Esophagus muscularis mucosa (tissue), 3 donors: Measurements from ENCODE around the gene PRSS1.

ENCODE experiments used
- POLR2A ChIP-seq: fragments of 450-650 bp; IDR thresholded peaks from one replicate; pipeline ENCODE4 v1.6.1; 2017; ENCODE audit warnings: antibody characterized with exemption, moderate library complexity, mild to moderate bottlenecking, low read depth
- TF ChIP-seq, protein P1 (sequence below), 3 experiments: fragments of 200-600 bp in 2 of 3; fragments of 450-650 bp in 1 of 3; sonication (generic) in 2 of 3; IDR thresholded peaks; one replicate each; pipeline ENCODE4 v1.5.1; 2017 to 2019; ENCODE audit warnings: antibody characterized with exemption in 3 of 3, mild to moderate bottlenecking in 2 of 3, moderate library complexity in 1 of 3

DNA sequence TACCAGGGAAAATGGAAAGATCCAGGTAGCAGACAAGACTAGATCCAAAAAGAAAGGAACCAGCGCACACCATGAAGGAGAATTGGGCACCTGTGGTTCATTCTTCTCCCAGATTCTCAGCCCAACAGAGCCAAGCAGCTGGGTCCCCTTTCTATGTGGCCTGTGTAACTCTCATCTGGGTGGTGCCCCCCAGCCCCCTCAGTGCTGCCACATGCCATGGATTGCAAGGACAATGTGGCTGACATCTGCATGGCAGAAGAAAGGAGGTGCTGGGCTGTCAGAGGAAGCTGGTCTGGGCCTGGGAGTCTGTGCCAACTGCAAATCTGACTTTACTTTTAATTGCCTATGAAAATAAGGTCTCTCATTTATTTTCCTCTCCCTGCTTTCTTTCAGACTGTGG lies 42.9 kb downstream of the PRSS1 start:
- TF ChIP-seq, protein P1, sequence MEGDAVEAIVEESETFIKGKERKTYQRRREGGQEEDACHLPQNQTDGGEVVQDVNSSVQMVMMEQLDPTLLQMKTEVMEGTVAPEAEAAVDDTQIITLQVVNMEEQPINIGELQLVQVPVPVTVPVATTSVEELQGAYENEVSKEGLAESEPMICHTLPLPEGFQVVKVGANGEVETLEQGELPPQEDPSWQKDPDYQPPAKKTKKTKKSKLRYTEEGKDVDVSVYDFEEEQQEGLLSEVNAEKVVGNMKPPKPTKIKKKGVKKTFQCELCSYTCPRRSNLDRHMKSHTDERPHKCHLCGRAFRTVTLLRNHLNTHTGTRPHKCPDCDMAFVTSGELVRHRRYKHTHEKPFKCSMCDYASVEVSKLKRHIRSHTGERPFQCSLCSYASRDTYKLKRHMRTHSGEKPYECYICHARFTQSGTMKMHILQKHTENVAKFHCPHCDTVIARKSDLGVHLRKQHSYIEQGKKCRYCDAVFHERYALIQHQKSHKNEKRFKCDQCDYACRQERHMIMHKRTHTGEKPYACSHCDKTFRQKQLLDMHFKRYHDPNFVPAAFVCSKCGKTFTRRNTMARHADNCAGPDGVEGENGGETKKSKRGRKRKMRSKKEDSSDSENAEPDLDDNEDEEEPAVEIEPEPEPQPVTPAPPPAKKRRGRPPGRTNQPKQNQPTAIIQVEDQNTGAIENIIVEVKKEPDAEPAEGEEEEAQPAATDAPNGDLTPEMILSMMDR (IDR thresholded peaks at IDR 0.05): no peak
- TF ChIP-seq POLR2A: no peak
